GM19397 (cell line): ENCODE measurements around the gene S100A2.
"Not testable (repeated sequence)": the region's sequence is repeated elsewhere in the genome, so short reads cannot be mapped to it uniquely, and the experiment has no call there.

Source experiments
- ATAC-seq: cut with Tn5 transposase; IDR thresholded peaks from one replicate; pipeline ENCODE4 v1.9.1; 2021; ENCODE audit warnings: mild to moderate bottlenecking, moderate library complexity; ENCODE audit not compliant: unreplicated experiment

The S100A2 gene

GRCh38 chr1:153534226-153534924 lies 31.3 kb downstream of the S100A2 start:
- no peak for ATAC-seq

GRCh38 chr1:153533689-153534201 lies 31.9 kb downstream of the S100A2 start:
- ATAC-seq, result no peak

DNA sequence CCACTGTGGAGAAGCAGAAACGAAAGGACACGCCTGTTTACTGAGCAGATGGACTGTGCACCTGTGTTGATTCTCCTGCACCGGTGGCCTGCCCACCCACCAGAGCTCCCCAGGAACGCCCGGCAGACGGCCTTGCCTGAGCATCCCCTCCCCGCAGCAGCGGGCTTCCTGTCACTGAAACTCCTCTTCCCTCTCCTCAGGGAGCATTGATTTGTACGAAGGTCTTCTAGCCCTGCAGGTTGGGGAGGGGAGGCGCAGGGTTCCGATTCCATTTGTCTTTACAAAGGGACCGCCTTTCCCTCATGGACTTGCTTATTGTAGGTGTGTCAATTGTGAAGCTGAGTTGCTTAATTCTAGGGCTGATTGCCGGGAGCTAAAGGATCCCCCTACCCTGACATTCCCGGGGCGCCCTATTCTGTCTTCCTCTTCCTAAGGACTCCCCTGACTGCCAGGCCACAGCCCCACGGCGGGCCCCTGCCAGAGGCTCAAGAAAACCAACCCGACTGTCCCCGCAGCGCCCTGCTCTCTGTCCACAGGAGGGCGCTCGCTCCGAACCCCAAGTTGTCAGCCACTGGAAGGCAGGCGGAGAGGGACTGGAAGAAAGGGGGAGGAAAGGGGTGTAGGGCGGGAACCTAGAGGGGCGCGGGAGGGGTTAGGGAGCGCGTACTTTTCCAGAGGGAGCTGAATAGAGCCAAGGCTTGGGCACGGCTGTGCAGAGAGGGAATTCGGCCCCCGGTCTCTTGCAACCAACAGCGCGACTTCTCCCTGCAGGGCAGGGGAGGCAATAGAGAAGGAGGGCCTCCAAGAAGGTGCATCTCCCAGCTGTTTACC lies 32.7 kb downstream of the S100A2 start:
- no peak for ATAC-seq

DNA sequence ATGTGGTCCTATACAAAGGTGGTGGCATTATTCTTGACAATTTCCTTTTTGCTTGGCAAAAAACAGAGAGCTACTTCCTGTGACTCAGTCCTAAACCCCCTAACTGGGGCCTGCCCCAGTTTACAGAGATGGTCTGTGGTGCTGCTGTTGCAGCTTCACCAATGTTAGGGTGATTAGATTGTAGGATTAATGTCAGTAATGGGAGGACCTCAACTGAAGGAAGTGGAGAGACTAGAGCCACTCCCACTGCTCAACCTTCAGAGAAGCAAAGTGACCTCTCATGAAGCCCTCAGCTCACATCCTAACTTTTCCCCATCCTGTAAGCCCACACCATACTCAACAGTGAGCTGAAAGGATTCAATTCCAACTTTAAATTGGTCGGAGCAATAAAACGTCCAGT lies 33.5 kb downstream of the S100A2 start:
- no peak for ATAC-seq

- no peak for ATAC-seq
Observed at GRCh38 chr1:153531638-153532037, 34.0 kb downstream of the S100A2 start.

DNA sequence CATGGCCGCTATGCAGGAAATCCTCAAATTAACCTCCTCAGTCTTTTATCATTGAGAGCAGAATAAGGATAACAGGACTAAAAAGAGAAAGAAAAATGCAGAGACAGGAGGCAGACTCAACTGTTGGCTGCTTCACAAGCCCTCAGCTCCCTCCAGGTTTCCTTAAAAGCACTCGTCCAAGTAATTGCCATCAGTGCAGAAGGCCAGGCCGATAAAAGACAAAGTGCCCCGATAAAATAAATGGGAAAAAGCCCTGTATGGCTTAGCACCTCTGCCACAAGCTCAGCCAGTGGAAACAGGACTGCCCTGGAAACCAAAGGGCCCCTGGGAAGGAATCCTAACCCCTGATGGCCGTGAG lies 38.0 kb downstream of the S100A2 start:
- no peak for ATAC-seq

GRCh38 chr1:153527023-153527682 lies 38.5 kb downstream of the S100A2 start:
- ATAC-seq, result no peak

- ATAC-seq, result no peak
Observed at GRCh38 chr1:153526132-153526543, 39.5 kb downstream of the S100A2 start.

- ATAC-seq, result no peak
Observed at GRCh38 chr1:153525088-153525728, 40.4 kb downstream of the S100A2 start.

- ATAC-seq, result not testable (repeated sequence)
Observed at GRCh38 chr1:153522353-153523048, 43.1 kb downstream of the S100A2 start.

GRCh38 chr1:153521808-153522207 lies 43.8 kb downstream of the S100A2 start:
- ATAC-seq, result not testable (repeated sequence)

GRCh38 chr1:153520818-153521476 lies 44.7 kb downstream of the S100A2 start:
- no peak for ATAC-seq

DNA sequence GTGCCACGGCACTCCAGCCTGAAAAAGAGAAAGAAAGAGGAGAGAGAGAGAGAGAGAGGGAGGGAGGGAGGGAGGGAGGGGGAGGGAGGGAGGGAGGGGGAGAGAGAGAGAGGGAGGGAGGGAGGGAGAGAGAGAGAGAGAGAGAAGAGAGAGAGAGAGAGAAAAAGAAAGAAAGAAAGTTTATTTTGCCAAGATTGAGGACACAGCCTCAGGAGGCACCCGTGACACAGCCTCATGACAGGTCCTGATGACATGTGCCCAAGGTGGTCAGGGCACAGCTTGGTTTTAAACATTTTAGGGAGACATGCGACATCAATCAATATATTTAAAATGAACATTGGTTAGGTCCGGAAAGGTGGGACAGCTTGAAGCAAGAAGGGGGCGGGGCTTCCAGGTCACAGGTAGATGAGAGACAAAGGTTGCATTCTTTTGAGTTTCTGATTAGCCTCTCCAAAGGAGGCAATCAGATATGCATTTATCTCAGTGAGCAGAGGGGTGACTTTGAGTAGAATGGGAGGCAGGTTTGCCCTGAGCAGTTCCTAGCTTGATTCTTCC lies 45.4 kb downstream of the S100A2 start:
- not testable (repeated sequence) for ATAC-seq

- ATAC-seq, result no peak
Observed at GRCh38 chr1:153519242-153519641, 46.4 kb downstream of the S100A2 start.

DNA sequence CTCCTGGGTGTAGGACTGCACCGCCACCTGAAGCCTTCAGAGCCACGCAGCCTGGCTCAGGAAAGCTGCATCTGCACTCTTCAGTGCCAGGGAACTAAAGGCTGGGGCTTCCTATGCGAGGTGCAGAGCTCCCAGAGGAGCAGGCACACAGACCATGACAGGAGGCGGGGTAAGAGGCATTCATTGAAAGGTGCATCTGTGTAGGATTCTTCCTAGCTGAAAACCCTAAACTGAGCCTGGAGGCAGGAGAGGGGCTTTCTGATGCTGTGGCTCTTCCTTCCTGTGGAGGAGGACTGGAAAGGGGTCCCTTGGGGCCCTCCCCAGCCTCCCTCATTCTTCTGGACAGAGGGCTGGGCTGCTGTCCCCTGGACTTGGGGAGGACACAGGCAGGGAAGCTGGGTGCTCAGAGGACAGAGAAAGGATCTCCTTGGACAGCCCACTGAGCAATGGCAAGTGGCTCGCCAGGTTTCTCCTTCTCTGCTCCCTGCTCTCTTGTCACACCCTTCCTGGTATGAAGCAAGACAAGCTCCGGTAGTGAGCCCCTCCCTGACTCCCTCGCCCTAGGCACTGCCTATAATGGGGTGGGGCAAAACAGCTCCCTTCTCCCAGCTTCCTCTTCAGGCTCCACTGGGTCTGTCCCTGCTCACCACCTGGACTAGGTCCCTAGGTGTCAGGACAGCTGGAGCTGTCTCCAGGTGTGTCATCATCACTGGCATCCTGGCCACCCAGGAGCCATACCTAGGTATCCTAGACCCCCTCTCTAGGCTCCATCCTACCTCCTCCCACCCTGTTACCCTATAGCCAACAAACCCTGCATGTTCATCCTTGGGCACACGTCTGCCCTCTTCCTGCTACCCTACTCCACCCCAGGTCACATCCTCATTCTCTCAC lies 49.9 kb downstream of the S100A2 start:
- no peak for ATAC-seq

- ATAC-seq, result no peak
Observed at GRCh38 chr1:153513666-153514065, 52.0 kb downstream of the S100A2 start.

DNA sequence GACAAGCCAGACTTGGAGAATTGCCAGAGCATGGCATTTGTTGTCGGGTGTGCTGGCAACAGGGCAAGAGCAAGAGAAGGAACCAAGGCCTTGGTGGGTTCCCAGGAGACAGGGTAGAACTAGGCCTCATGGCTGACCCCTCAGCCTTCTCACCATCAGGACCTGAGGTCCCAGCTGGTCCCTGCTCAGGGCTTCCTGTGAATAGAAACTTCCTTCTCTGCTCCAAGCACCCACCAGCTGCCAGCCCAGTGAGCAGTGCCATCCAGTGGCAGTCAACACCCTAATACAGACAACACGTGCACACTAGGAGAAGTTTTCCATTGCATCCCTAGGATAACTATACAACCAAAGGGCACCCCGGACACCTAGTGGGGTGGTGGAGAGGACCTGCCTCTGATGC lies 52.6 kb downstream of the S100A2 start:
- ATAC-seq, result no peak
